AG09319 (cell line): Measurements from ENCODE around the gene ZNF283.

Experiments
- DNase-seq: peaks from one replicate; pipeline ENCODE4 v3.0.0-alpha.2; 2010; ENCODE audit warnings: low read depth; ENCODE audit errors: extremely low read depth
- CTCF ChIP-seq: IDR thresholded peaks from 2 replicates; pipeline ENCODE4 v1.5.1; 2011; ENCODE audit warnings: low read depth, mild to moderate bottlenecking, inconsistent platforms, low read length, moderate library complexity

ZNF283 gene

GRCh38 chr19:43782311-43782660, 44.8 kb upstream of the ZNF283 start:
- TF ChIP-seq CTCF, result no peak
- no peak for DNase-seq

GRCh38 chr19:43782689-43783231, 44.4 kb upstream of the ZNF283 start:
- no peak for DNase-seq
- no peak for TF ChIP-seq CTCF

- DNase-seq, result no peak
- no peak for TF ChIP-seq CTCF
Observed at GRCh38 chr19:43783636-43784035, 43.5 kb upstream of the ZNF283 start.

GRCh38 chr19:43784241-43784980, 42.7 kb upstream of the ZNF283 start:
- TF ChIP-seq CTCF, result no peak
- DNase-seq, result peak; percentile 46

GRCh38 chr19:43784981-43785808, 41.9 kb upstream of the ZNF283 start:
- peak; percentile 35 for DNase-seq

GRCh38 chr19:43786665-43787064, 40.5 kb upstream of the ZNF283 start:
- DNase-seq, result no peak

More at GRCh38 chr19:43784981-43785808, 41.9 kb upstream of the ZNF283 start:
- no peak; the same call in none of the 2 replicates for TF ChIP-seq CTCF

More at GRCh38 chr19:43786665-43787064, 40.5 kb upstream of the ZNF283 start:
- TF ChIP-seq CTCF, result no peak
